ENCODE data around the gene AMPH.

GRCh38 chr7:38512704-38513103 lies 118.5 kb downstream of the AMPH start:
- TF ChIP-seq, protein P1, sequence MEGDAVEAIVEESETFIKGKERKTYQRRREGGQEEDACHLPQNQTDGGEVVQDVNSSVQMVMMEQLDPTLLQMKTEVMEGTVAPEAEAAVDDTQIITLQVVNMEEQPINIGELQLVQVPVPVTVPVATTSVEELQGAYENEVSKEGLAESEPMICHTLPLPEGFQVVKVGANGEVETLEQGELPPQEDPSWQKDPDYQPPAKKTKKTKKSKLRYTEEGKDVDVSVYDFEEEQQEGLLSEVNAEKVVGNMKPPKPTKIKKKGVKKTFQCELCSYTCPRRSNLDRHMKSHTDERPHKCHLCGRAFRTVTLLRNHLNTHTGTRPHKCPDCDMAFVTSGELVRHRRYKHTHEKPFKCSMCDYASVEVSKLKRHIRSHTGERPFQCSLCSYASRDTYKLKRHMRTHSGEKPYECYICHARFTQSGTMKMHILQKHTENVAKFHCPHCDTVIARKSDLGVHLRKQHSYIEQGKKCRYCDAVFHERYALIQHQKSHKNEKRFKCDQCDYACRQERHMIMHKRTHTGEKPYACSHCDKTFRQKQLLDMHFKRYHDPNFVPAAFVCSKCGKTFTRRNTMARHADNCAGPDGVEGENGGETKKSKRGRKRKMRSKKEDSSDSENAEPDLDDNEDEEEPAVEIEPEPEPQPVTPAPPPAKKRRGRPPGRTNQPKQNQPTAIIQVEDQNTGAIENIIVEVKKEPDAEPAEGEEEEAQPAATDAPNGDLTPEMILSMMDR (IDR thresholded peaks at IDR 0.05), result no peak
- no peak for TF ChIP-seq POLR2A (IDR thresholded peaks at IDR 0.05)
